Fibroblast of the aortic adventitia (primary cell): Measurements from ENCODE around the gene KRT35. TPM values are rescaled to one million over a fixed set of nuclear protein-coding genes. Genes with fewer than 3 reads are reported as not detected.

Experiments
- DNase-seq: peaks from one replicate; pipeline ENCODE4 v3.0.0-alpha.2; 2010; ENCODE audit warnings: low read depth
- H3K4me3 ChIP-seq: 2 replicates; pipeline ENCODE4 v1.5.1; 2011; ENCODE audit warnings: low read depth, mild to moderate bottlenecking, control low read depth, low read length, moderate library complexity
- CTCF ChIP-seq: IDR thresholded peaks from 2 replicates; pipeline ENCODE4 v1.5.1; 2011; ENCODE audit warnings: mild to moderate bottlenecking, low read length, control low read depth, inconsistent platforms; ENCODE audit not compliant: insufficient read depth
- total RNA-seq: library from RNA; depleted of rRNA; stranded (reverse); fragments of >200 nt; gene quantifications from 2 replicates; pipeline ENCODE4 v1.2.3, GENCODE V29; 2012; ENCODE audit warnings: low replicate concordance

KRT35 gene
- total RNA-seq, 1 donor, result not detected

- no peak overlapping the region for H3K4me3 ChIP-seq
- no peak for DNase-seq
- TF ChIP-seq CTCF, result no peak
These were observed 815 bp downstream of the KRT35 start for GRCh38 chr17:41480136-41480535.

GRCh38 chr17:41478237-41478636, 2.7 kb downstream of the KRT35 start:
- DNase-seq, result no peak
- H3K4me3 ChIP-seq, result no peak overlapping the region
- no peak for TF ChIP-seq CTCF

- DNase-seq, result no peak
- H3K4me3 ChIP-seq, result no peak overlapping the region
- no peak for TF ChIP-seq CTCF
These were observed 3.8 kb downstream of the KRT35 start for GRCh38 chr17:41476866-41477815.

GRCh38 chr17:41475421-41475820, 5.5 kb downstream of the KRT35 start:
- no peak overlapping the region for H3K4me3 ChIP-seq
- TF ChIP-seq CTCF, result no peak
- DNase-seq, result no peak

GRCh38 chr17:41474863-41475262, 6.1 kb downstream of the KRT35 start:
- no peak for TF ChIP-seq CTCF
- peak; percentile 52 for DNase-seq
- no peak overlapping the region for H3K4me3 ChIP-seq

- no peak for DNase-seq
- H3K4me3 ChIP-seq, result no peak overlapping the region
- no peak for TF ChIP-seq CTCF
These were observed 12.6 kb downstream of the KRT35 start for GRCh38 chr17:41468346-41468745.
